ENCODE measurements around the gene KDM2A. TPM values are rescaled to one million over a fixed set of nuclear protein-coding genes. Genes with fewer than 3 reads are reported as not detected.
A peak's percentile ranks its signal among the peaks of the same experiment; 100 is the strongest.

The KDM2A gene
- total and polyA plus RNA-seq, 2 of the 13 experiments (the other 11 are each of a cell fraction or from before 2014, with no cell fraction given), result 31.3 to 31.4 TPM

DNA sequence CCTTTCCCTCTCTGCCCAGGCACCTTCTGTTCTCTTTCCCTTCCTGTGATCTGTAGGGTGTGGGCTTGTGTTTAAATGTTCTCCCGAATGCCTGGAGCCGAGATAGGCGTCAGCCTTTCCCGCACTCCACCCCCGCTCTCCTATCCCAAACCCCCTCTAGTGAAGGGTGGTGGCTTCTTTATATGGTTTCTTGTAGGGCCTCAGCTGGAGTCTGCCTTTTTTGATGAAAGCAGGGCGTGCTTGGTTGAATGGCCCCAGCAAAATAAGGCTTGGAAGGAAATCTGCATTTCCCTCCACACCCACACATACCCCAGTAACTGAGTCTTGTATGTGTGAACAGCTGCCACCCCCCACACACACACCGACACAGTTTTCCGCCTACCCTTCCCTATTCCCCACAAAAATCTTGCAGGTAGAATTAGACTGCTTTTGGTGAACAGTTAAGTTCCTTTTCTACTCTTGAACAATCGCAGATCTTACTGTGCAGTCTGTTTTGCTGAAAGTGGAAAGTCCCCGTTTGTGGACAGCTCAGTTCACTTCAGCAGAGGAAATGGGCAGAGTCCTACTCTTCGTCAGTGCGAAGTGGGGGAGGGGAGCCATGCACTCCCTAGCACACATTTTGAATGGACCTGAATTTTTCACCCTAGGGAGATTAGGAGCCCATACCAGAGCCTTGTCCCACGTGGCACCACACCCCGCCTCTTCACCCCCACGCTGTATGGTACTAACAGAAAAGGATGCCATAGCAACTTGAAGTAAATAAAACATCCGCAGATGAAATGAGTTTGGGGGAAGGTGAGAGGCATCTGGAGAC, 121.7 kb downstream of the KDM2A start (continued):
- TF ChIP-seq ESRRA (CRISPR knock-in tag; IDR thresholded peaks at IDR 0.05; ENCODE audit: low read depth) (no peak), RFX1 (IDR thresholded peaks at IDR 0.05) (peak; percentile 74), NFKBIZ (CRISPR knock-in tag; IDR thresholded peaks at IDR 0.05) (no peak), ZNF816 (CRISPR knock-in tag; IDR thresholded peaks at IDR 0.05; ENCODE audit: borderline replicate concordance) (no peak), RBAK (CRISPR knock-in tag; IDR thresholded peaks at IDR 0.05) (no peak), ZNF564 (CRISPR knock-in tag; IDR thresholded peaks at IDR 0.05) (no peak), ZNF335 (CRISPR knock-in tag; IDR thresholded peaks at IDR 0.05) (no peak), XRCC5 (optimal IDR thresholded peaks at IDR 0.05; ENCODE audit: low read length) (peak; percentile 19), SP5 (CRISPR knock-in tag; IDR thresholded peaks at IDR 0.05; ENCODE audit: borderline replicate concordance, low read depth) (no peak), HNF4G (IDR thresholded peaks at IDR 0.05; ENCODE audit: borderline replicate concordance, low read depth, low read length) (peak; percentile 43; the same call in 1 of the 2 replicates), HNF4G (CRISPR knock-in tag; IDR thresholded peaks at IDR 0.05; ENCODE audit: borderline replicate concordance, low read depth) (no peak), ZNF260 (CRISPR knock-in tag; IDR thresholded peaks at IDR 0.05; ENCODE audit: borderline replicate concordance, low read depth) (no peak), RFX3 (CRISPR knock-in tag; IDR thresholded peaks at IDR 0.05) (no peak), MXD4 (CRISPR knock-in tag; IDR thresholded peaks at IDR 0.05) (0 out of 2 replicates have a peak, but pooled peaks have one; percentile 45), KLF11 (CRISPR knock-in tag; IDR thresholded peaks at IDR 0.05) (no peak), EZH2 (conservative IDR thresholded peaks at IDR 0.05; ENCODE audit: low read depth, low read length) (no peak), ZFP90 (CRISPR knock-in tag; IDR thresholded peaks at IDR 0.05; ENCODE audit: borderline replicate concordance) (0 out of 2 replicates have a peak, but pooled peaks have one; percentile 72)
- TF ChIP-seq, protein P1, sequence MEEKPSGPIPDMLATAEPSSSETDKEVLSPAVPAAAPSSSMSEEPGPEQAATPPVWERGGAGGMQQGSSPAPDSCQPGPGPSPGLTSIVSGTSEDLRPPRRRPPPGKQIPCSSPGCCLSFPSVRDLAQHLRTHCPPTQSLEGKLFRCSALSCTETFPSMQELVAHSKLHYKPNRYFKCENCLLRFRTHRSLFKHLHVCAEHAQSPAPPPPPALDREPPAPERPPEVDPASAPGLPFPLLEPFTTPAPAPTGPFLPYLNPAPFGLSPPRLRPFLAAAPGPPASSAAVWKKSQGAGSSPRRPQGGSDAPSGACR (CRISPR knock-in tag; IDR thresholded peaks at IDR 0.05), result no peak
- TF ChIP-seq, protein P2, sequence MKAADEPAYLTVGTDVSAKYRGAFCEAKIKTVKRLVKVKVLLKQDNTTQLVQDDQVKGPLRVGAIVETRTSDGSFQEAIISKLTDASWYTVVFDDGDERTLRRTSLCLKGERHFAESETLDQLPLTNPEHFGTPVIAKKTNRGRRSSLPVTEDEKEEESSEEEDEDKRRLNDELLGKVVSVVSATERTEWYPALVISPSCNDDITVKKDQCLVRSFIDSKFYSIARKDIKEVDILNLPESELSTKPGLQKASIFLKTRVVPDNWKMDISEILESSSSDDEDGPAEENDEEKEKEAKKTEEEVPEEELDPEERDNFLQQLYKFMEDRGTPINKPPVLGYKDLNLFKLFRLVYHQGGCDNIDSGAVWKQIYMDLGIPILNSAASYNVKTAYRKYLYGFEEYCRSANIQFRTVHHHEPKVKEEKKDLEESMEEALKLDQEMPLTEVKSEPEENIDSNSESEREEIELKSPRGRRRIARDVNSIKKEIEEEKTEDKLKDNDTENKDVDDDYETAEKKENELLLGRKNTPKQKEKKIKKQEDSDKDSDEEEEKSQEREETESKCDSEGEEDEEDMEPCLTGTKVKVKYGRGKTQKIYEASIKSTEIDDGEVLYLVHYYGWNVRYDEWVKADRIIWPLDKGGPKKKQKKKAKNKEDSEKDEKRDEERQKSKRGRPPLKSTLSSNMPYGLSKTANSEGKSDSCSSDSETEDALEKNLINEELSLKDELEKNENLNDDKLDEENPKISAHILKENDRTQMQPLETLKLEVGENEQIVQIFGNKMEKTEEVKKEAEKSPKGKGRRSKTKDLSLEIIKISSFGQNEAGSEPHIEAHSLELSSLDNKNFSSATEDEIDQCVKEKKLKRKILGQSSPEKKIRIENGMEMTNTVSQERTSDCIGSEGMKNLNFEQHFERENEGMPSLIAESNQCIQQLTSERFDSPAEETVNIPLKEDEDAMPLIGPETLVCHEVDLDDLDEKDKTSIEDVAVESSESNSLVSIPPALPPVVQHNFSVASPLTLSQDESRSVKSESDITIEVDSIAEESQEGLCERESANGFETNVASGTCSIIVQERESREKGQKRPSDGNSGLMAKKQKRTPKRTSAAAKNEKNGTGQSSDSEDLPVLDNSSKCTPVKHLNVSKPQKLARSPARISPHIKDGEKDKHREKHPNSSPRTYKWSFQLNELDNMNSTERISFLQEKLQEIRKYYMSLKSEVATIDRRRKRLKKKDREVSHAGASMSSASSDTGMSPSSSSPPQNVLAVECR (CRISPR knock-in tag; IDR thresholded peaks at IDR 0.05; ENCODE audit: borderline replicate concordance), result peak; percentile 32; the same call in 1 of the 2 replicates
- TF ChIP-seq, protein P3, sequence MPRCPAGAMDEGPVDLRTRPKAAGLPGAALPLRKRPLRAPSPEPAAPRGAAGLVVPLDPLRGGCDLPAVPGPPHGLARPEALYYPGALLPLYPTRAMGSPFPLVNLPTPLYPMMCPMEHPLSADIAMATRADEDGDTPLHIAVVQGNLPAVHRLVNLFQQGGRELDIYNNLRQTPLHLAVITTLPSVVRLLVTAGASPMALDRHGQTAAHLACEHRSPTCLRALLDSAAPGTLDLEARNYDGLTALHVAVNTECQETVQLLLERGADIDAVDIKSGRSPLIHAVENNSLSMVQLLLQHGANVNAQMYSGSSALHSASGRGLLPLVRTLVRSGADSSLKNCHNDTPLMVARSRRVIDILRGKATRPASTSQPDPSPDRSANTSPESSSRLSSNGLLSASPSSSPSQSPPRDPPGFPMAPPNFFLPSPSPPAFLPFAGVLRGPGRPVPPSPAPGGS (CRISPR knock-in tag; IDR thresholded peaks at IDR 0.05), result no peak
